AG09309 (cell line): ENCODE measurements around the gene PRELID3B.

Experiments used
- DNase-seq: peaks from one replicate; pipeline ENCODE4 v3.0.0-alpha.2; 2010; ENCODE audit warnings: low read depth
- H3K4me3 ChIP-seq: 2 replicates; pipeline ENCODE4 v1.5.1; 2011; ENCODE audit warnings: mild to moderate bottlenecking, low read depth, low read length, moderate library complexity; ENCODE audit not compliant: control insufficient read depth
- CTCF ChIP-seq: IDR thresholded peaks from 2 replicates; pipeline ENCODE4 v1.5.1; 2011; ENCODE audit warnings: mild to moderate bottlenecking, low read depth, low read length, inconsistent platforms; ENCODE audit not compliant: insufficient read depth, control insufficient read depth; ENCODE audit errors: missing control alignments

Gene PRELID3B

GRCh38 chr20:59081036-59081435 lies 38.5 kb upstream of the PRELID3B start:
- no peak overlapping the region for H3K4me3 ChIP-seq
- no peak for TF ChIP-seq CTCF
- no peak for DNase-seq

- no peak for DNase-seq
- TF ChIP-seq CTCF, result no peak
- H3K4me3 ChIP-seq, result no peak overlapping the region
Measured at GRCh38 chr20:59078231-59078630, 35.6 kb upstream of the PRELID3B start.

GRCh38 chr20:59077705-59078104 lies 35.1 kb upstream of the PRELID3B start:
- TF ChIP-seq CTCF, result no peak
- H3K4me3 ChIP-seq, result no peak overlapping the region
- DNase-seq, result no peak

DNA sequence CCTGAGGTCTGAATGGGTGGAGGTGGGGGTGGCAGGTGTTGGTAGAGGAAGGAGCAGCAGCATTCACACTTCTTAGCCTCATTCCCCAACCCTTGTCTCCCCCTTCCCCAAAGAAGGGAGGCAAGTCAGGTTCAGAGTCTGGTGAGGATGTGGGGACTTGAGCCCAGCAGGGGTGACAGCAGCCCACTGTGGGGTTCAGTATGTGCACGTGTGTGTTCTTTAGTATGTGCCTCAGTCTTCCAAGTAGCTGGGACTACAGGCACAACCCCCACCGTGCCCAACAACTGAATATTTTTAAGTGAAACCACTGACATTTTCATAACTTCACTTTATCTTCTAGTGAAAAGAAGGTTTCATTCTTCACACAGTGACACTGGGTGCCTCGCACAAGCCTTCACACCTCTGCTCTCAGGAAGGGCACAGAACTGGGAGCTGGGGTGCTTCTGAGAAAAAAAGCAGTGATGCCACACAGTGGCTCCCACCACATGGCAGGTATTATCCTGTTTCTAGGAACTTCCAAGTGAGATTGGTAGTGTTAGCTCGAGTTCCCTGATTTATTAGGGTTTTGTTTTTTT lies 33.4 kb upstream of the PRELID3B start:
- no peak overlapping the region for H3K4me3 ChIP-seq
- no peak for DNase-seq
- TF ChIP-seq CTCF, result no peak

DNA sequence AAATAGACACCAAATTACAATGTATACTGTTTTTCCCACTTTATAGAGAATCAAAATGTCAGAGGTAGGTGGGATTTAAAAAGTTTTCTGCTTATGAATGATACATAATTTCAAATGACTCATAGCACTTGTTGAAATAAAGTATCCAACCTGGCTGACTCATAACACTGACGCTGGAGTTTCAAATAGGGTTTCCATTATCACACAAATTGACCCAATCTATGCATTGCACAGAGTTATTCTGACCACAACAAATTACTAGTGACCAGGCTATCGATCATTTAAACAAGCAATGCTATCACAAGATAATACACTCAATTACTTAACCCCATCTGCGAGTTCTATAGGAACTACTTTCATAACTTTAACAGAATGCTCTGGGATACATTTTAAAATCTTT lies 31.9 kb upstream of the PRELID3B start:
- no peak for DNase-seq
- no peak overlapping the region for H3K4me3 ChIP-seq
- TF ChIP-seq CTCF, result no peak

GRCh38 chr20:59073582-59073981 lies 31.0 kb upstream of the PRELID3B start:
- no peak overlapping the region for H3K4me3 ChIP-seq
- DNase-seq, result no peak
- no peak for TF ChIP-seq CTCF

DNA sequence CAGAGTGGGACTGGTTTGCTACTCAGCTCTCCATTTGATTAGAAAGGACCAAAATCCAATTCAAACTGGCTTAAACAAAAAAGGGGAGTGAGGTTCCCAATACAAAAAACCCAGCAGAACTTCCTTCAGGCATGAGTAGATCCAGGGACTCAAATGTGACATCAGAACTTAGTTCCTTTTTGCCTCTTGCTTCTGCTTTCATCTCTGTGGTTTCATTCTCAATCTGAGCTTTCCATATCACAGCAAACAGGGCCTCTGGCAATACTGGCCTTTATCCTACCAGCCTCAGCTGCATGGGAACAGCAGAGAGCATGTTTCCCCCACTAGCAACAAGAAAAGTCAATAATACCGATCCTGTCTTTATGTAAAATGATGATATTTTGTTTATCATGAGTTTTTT lies 28.6 kb upstream of the PRELID3B start:
- TF ChIP-seq CTCF, result no peak
- no peak overlapping the region for H3K4me3 ChIP-seq
- DNase-seq, result no peak
